GM19372 (cell line): ENCODE measurements around the gene KCNH3.
"Not testable (repeated sequence)": the region's sequence is repeated elsewhere in the genome, so short reads cannot be mapped to it uniquely, and the experiment has no call there.

ENCODE experiments used
- ATAC-seq: cut with Tn5 transposase; IDR thresholded peaks from one replicate; pipeline ENCODE4 v1.9.1; 2021; ENCODE audit warnings: mild to moderate bottlenecking, low read depth, moderate library complexity; ENCODE audit not compliant: unreplicated experiment

Gene KCNH3

GRCh38 chr12:49524660-49525324 is 14.0 kb upstream of the KCNH3 start:
- no peak for ATAC-seq

GRCh38 chr12:49525942-49526341 is 12.9 kb upstream of the KCNH3 start:
- no peak for ATAC-seq

GRCh38 chr12:49527361-49528130 is 11.3 kb upstream of the KCNH3 start:
- no peak for ATAC-seq

GRCh38 chr12:49529414-49529813 is 9.4 kb upstream of the KCNH3 start:
- no peak for ATAC-seq

GRCh38 chr12:49531745-49532144 is 7.1 kb upstream of the KCNH3 start:
- no peak for ATAC-seq

GRCh38 chr12:49533331-49533730 is 5.5 kb upstream of the KCNH3 start:
- no peak for ATAC-seq

GRCh38 chr12:49534122-49534521 is 4.7 kb upstream of the KCNH3 start:
- ATAC-seq = not testable (repeated sequence)

- ATAC-seq = no peak
Observed at GRCh38 chr12:49534731-49535278, 4.0 kb upstream of the KCNH3 start.

GRCh38 chr12:49535921-49536525 is 2.8 kb upstream of the KCNH3 start:
- ATAC-seq = no peak

GRCh38 chr12:49536526-49537071 is 2.2 kb upstream of the KCNH3 start:
- ATAC-seq = no peak

GRCh38 chr12:49537231-49537751 is 1.5 kb upstream of the KCNH3 start:
- ATAC-seq = no peak

GRCh38 chr12:49537752-49538509 is 899 bp upstream of the KCNH3 start:
- ATAC-seq = no peak

- no peak for ATAC-seq
Observed at GRCh38 chr12:49539406-49540228, 787 bp downstream of the KCNH3 start.

GRCh38 chr12:49540229-49541139 is 1.7 kb downstream of the KCNH3 start:
- no peak for ATAC-seq

- ATAC-seq = no peak
Observed at GRCh38 chr12:49541140-49541861, 2.5 kb downstream of the KCNH3 start.

- no peak for ATAC-seq
Observed at GRCh38 chr12:49541911-49542505, 3.2 kb downstream of the KCNH3 start.

GRCh38 chr12:49542592-49543160 is 3.8 kb downstream of the KCNH3 start:
- no peak for ATAC-seq
